GM23248 (cell line): ENCODE data around the gene FGF14. TPM values are rescaled to one million over a fixed set of nuclear protein-coding genes. Genes with fewer than 3 reads are reported as not detected.

Experiments used
- DNase-seq: peaks from one replicate; pipeline ENCODE4 v3.0.0-alpha.2; 2015
- H2AFZ ChIP-seq: fragments of 200-600 bp; sonication (generic); 2 replicates; pipeline ENCODE4 v1.6.1; 2016; ENCODE audit warnings: antibody characterized with exemption
- H3F3A ChIP-seq: fragments of 200-600 bp; sonication (generic); 2 replicates; pipeline ENCODE4 v1.6.1; 2016; ENCODE audit warnings: mild to moderate bottlenecking, antibody characterized with exemption, mixed run types; ENCODE audit not compliant: insufficient read depth
- H3K27ac ChIP-seq: fragments of 200-600 bp; sonication (generic); 2 replicates; pipeline ENCODE4 v1.5.1; 2016; ENCODE audit warnings: mild to moderate bottlenecking
- H3K27me3 ChIP-seq: fragments of 200-600 bp; sonication (generic); replicated peaks from 2 replicates; pipeline ENCODE4 v1.6.1; 2016; ENCODE audit warnings: mild to moderate bottlenecking; ENCODE audit not compliant: insufficient read depth
- H3K36me3 ChIP-seq: fragments of 200-600 bp; sonication (generic); 2 replicates; pipeline ENCODE4 v1.6.1; 2016; ENCODE audit warnings: low read depth, mild to moderate bottlenecking
- H3K4me1 ChIP-seq: fragments of 200-600 bp; sonication (generic); 2 replicates; pipeline ENCODE4 v1.6.1; 2016; ENCODE audit warnings: mild to moderate bottlenecking; ENCODE audit not compliant: insufficient read depth
- H3K4me2 ChIP-seq: fragments of 200-600 bp; sonication (generic); one replicate; pipeline ENCODE4 v1.6.1; 2016; ENCODE audit warnings: mild to moderate bottlenecking; ENCODE audit not compliant: unreplicated experiment
- H3K4me3 ChIP-seq: fragments of 200-600 bp; sonication (generic); 2 replicates; pipeline ENCODE4 v1.5.1; 2016; ENCODE audit warnings: mild to moderate bottlenecking
- H3K79me2 ChIP-seq: fragments of 200-600 bp; sonication (generic); 2 replicates; pipeline ENCODE4 v1.6.1; 2016; ENCODE audit warnings: mild to moderate bottlenecking; ENCODE audit not compliant: insufficient read depth
- H3K9ac ChIP-seq: fragments of 200-600 bp; sonication (generic); 2 replicates; pipeline ENCODE4 v1.6.1; 2016; ENCODE audit warnings: mild to moderate bottlenecking
- H3K9me2 ChIP-seq: fragments of 200-600 bp; sonication (generic); 2 replicates; pipeline ENCODE4 v1.6.1; 2016; ENCODE audit warnings: mixed run types, mild to moderate bottlenecking, moderate library complexity; ENCODE audit not compliant: insufficient read depth
- H3K9me3 ChIP-seq: fragments of 200-600 bp; sonication (generic); one replicate; pipeline ENCODE4 v1.6.1; 2017; ENCODE audit warnings: low read depth
- H4K20me1 ChIP-seq: fragments of 200-600 bp; sonication (generic); 2 replicates; pipeline ENCODE4 v1.6.0; 2016; ENCODE audit not compliant: insufficient read depth
- EZH2 ChIP-seq: fragments of 200-600 bp; sonication (generic); IDR thresholded peaks from 2 replicates; pipeline ENCODE4 v1.6.1; 2018; ENCODE audit warnings: antibody characterized with exemption, mild to moderate bottlenecking; ENCODE audit not compliant: insufficient read depth, poor library complexity, severe bottlenecking
- EZH2phosphoT487 ChIP-seq: fragments of 200-600 bp; sonication (generic); IDR thresholded peaks from 2 replicates; pipeline ENCODE4 v1.6.1; 2018; ENCODE audit warnings: antibody characterized with exemption, moderate library complexity, mild to moderate bottlenecking, low read depth; ENCODE audit not compliant: insufficient read depth
- WGBS, 2 experiments: methylation state at CpG; one replicate each; pipeline ENCODE4 v1.1.6; 2015 to 2017; ENCODE audit warnings: low lambda C conversion rate in 2 of 2, low coverage in 1 of 2; ENCODE audit errors: missing lambda C conversion rate in 2 of 2; 5-methylcytosine and 5-hydroxymethylcytosine counted together
- in situ Hi-C: fragments of 300-500 bp; cut with MboI; formaldehyde crosslinking; loops from 2 replicates; pipeline ENCODE4 v1.15.0; 2020
- polyA plus RNA-seq: library from polyadenylated mRNA; unstranded; fragments of >200 nt; fragmentation: Nextera tagmentation; extraction: Ambion mirVana; gene quantifications from 2 replicates; pipeline ENCODE4 v1.2.1, GENCODE V29; 2016
- total RNA-seq: library from RNA; depleted of rRNA; stranded (reverse); fragments of >200 nt; shearing (Covaris generic); gene quantifications from 2 replicates; pipeline ENCODE4 v1.2.3, GENCODE V29; 2014

FGF14 gene
- total and polyA plus RNA-seq, 2 experiments from 2014 or later = 1.9 TPM; not detected in 1

- Histone ChIP-seq H3K27me3 (no peaks in the 10 kb centered on the region; the same call in 1 of the 2 replicates), H2AFZ (no peak overlapping the region), H3K9me2 (no peaks in the 10 kb centered on the region), H3K27ac (no peak overlapping the region), H3K4me1 (no peaks in the 10 kb centered on the region), H3K9me3 (no peaks in the 10 kb centered on the region), H4K20me1 (no peaks in the 10 kb centered on the region), H3F3A (no peaks in the 10 kb centered on the region), H3K4me2 (no peak overlapping the region), H3K36me3 (no peaks in the 10 kb centered on the region), H3K4me3 (no peak overlapping the region), H3K79me2 (no peaks in the 10 kb centered on the region), H3K9ac (no peak overlapping the region)
- 64 to 65% methylated on average over 6 of the region's 6 CpGs for WGBS, 2 experiments
- in situ Hi-C loops = no loop called here
- no peak for DNase-seq
- no peak for TF ChIP-seq EZH2phosphoT487
- TF ChIP-seq EZH2 = no peak
These were observed 231.5 kb downstream of the FGF14 start for GRCh38 chr13:102170305-102170704.

DNA sequence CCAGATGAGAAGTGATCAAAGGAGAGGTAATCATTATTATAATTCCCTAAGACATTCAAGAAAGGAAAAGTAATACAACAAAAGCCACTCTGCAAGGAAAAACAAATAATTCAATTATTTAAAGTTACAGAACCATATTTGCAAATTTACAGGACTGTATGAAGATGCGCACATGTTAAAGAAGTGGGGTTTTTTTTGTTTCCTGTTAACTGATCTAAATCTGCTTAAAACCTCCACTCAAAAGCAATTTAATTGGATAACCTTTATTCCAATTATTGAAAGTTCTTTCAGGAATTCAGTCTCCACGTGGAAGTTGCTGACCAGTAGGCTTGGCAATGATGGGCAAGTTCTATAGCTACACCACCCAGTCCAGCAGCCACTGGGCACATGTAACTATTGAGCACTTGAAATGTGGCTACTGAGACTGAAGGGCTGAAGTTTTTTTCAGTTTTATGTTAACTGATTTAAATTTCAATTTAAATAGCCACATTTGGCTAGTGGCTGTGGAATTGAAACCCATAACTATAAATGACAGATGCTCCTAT, 232.3 kb downstream of the FGF14 start:
- H3K9ac ChIP-seq = no peak overlapping the region
- no peaks in the 10 kb centered on the region for H4K20me1 ChIP-seq
- no peaks in the 10 kb centered on the region for H3K9me2 ChIP-seq
- H3K27me3 ChIP-seq = no peaks in the 10 kb centered on the region; the same call in 1 of the 2 replicates
- H3K9me3 ChIP-seq = no peaks in the 10 kb centered on the region
- no peak overlapping the region for H3K4me3 ChIP-seq
- no peaks in the 10 kb centered on the region for H3K4me1 ChIP-seq
- H2AFZ ChIP-seq = no peak overlapping the region
- H3K4me2 ChIP-seq = no peak overlapping the region
- H3K27ac ChIP-seq = no peak overlapping the region
- no peaks in the 10 kb centered on the region for H3F3A ChIP-seq
- TF ChIP-seq EZH2 (no peak), EZH2phosphoT487 (no peak)
- in situ Hi-C loops = no loop called here
- H3K36me3 ChIP-seq = no peaks in the 10 kb centered on the region
- no peak for DNase-seq
- 46 to 62% methylated on average over 2 of the region's 2 CpGs for WGBS, 2 experiments
- no peaks in the 10 kb centered on the region for H3K79me2 ChIP-seq

GRCh38 chr13:102152790-102153189, 249.1 kb downstream of the FGF14 start:
- TF ChIP-seq EZH2 = no peak
- no peak for TF ChIP-seq EZH2phosphoT487
- in situ Hi-C loops = no loop called here
- Histone ChIP-seq H3K27ac (no peak overlapping the region), H3K27me3 (no peaks in the 10 kb centered on the region), H3K9ac (no peak overlapping the region), H3K4me3 (no peak overlapping the region), H4K20me1 (no peaks in the 10 kb centered on the region), H3K9me2 (no peaks in the 10 kb centered on the region), H3K79me2 (no peaks in the 10 kb centered on the region), H3K4me2 (no peak overlapping the region), H3K9me3 (no peaks in the 10 kb centered on the region), H3F3A (no peaks in the 10 kb centered on the region), H2AFZ (no peak overlapping the region), H3K4me1 (no peaks in the 10 kb centered on the region), H3K36me3 (no peaks in the 10 kb centered on the region)
- 56 to 58% methylated on average over 5 of the region's 5 CpGs for WGBS, 2 experiments
- no peak for DNase-seq

DNA sequence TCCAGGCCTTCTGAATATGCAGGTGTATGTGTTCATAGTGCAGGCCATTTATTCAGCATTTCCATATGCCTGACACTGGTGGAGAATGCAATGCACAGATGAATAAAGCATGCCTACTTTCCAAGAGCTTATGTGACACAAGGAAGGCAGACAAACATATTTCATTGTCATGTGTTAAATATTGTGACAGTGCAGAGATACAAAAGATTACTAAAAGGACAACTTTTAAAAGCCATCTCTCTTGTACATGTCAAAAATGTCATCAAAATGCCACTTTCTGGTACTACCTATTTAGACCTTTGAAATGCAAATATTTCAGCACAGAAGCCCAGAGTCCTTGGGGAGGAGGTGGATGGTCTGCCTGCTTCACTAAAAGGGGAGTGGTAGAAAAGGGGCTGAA, 254.5 kb downstream of the FGF14 start:
- Histone ChIP-seq H4K20me1 (no peaks in the 10 kb centered on the region), H3K9ac (no peak overlapping the region), H3K4me2 (no peak overlapping the region), H2AFZ (no peak overlapping the region), H3K79me2 (no peaks in the 10 kb centered on the region), H3K27me3 (no peaks in the 10 kb centered on the region), H3K4me3 (no peak overlapping the region), H3K36me3 (no peaks in the 10 kb centered on the region), H3K9me2 (no peaks in the 10 kb centered on the region), H3K27ac (no peak overlapping the region), H3F3A (no peaks in the 10 kb centered on the region), H3K4me1 (no peaks in the 10 kb centered on the region), H3K9me3 (no peaks in the 10 kb centered on the region)
- TF ChIP-seq EZH2 (no peak), EZH2phosphoT487 (no peak)
- in situ Hi-C loops = no loop called here
- no peak for DNase-seq

- in situ Hi-C loops = no loop called here
- Histone ChIP-seq H3K27ac (no peak overlapping the region), H3K4me1 (no peaks in the 10 kb centered on the region), H3K9me3 (no peaks in the 10 kb centered on the region), H3K36me3 (no peaks in the 10 kb centered on the region), H3K4me2 (no peak overlapping the region), H3F3A (no peaks in the 10 kb centered on the region), H2AFZ (no peak overlapping the region), H3K9me2 (no peaks in the 10 kb centered on the region), H3K27me3 (no peaks in the 10 kb centered on the region), H3K79me2 (no peaks in the 10 kb centered on the region), H3K4me3 (no peak overlapping the region), H4K20me1 (no peaks in the 10 kb centered on the region), H3K9ac (no peak overlapping the region)
- DNase-seq = no peak
- TF ChIP-seq EZH2phosphoT487 (no peak), EZH2 (no peak)
These were observed 256.1 kb downstream of the FGF14 start for GRCh38 chr13:102145750-102146149.
